NCI-H2029 treated with DMSO at 0.1 percent for 48 hours (cell line): ENCODE measurements around the gene PCDHGB6.
"Not testable (repeated sequence)": the region's sequence is repeated elsewhere in the genome, so short reads cannot be mapped to it uniquely, and the experiment has no call there.

ENCODE experiments used
- DNase-seq: peaks from one replicate; lab custom pipeline; 2025; lab: John Stamatoyannopoulos, UW

PCDHGB6 gene

DNA sequence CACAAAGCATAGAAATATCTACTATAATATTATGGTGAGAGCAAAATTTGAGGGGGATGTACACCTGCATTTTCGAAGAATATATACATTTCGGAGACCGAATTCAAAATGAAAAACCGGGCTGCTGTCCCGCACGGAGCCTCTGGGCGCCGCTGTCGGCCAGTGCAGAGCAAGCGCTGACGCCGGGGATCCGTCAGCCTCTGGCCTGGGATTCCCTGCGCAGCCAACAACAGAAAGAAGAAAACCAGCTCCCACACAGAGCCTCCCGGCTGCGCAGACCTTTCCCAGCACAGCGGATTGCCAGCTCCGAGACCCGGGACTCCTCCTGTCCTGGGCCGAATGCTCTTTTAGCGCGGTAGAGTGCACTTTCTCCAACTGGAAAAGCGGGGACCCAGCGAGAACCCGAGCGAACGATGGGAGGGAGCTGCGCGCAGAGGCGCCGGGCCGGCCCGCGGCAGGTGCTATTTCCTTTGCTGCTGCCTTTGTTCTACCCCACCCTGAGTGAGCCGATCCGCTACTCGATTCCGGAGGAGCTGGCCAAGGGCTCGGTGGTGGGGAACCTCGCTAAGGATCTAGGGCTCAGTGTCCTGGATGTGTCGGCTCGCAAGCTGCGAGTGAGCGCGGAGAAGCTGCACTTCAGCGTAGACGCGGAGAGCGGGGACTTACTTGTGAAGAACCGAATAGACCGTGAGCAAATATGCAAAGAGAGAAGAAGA, at the start of gene PCDHGB6:
PCDHGB6 (plus strand) TSS at position 232 of the 716 bp plus-strand sequence; CDS start at position 414, 182 bp downstream.
- DNase-seq, result not testable (repeated sequence)

DNA sequence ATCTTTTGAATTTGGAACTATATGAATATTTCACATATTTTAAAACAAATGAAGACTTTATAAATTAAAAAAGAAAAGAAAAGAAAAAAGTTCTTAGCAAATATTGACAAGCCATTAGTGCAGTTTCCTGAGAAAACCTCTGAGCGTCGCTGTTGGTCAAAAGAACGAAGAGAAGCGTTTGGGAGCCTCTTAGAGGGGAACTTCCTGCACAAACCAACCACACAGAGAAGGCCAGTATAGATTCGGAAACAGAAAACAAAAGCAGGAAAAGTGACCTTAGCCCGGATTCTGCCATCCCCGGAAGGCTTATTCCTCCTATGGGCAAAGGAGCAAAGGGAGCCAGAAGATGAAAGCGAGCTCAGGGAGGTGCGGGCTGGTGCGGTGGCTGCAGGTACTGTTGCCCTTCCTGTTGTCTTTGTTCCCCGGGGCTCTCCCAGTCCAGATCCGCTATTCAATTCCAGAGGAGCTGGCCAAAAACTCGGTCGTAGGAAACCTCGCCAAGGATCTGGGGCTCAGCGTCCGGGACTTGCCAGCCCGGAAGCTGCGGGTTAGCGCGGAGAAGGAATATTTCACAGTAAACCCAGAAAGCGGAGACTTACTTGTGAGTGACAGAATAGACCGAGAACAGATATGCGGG, 47.9 kb upstream of the PCDHGB6 start, which contains the start of gene PCDHGB2:
PCDHGB2 (plus strand) TSS at position 205 of the 637 bp plus-strand sequence; CDS start at position 347, 142 bp downstream.
- peak; percentile 14 for DNase-seq

DNA sequence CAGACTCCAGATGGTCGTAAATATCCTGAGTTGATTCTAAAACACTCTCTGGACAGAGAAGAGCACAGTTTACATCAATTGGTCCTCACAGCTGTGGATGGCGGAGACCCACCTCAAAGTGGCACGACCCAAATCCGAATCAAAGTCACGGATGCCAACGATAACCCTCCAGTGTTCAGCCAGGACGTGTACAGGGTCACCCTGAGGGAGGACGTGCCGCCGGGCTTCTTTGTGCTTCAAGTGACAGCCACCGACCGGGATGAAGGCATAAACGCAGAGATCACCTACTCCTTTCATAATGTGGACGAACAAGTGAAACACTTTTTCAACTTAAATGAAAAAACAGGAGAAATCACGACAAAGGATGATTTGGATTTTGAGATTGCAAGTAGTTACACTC, 47.1 kb upstream of the PCDHGB6 start:
- DNase-seq, result no peak

GRCh38 chr5:141362719-141363118, 45.1 kb upstream of the PCDHGB6 start:
- no peak for DNase-seq

GRCh38 chr5:141363952-141364660, 43.7 kb upstream of the PCDHGB6 start, which contains the start of gene PCDHGA5:
PCDHGA5 (plus strand) TSS chr5:141364162; CDS start chr5:141364331, 169 bp downstream.
- no peak for DNase-seq

- DNase-seq, result no peak
These were observed 41.6 kb upstream of the PCDHGB6 start for GRCh38 chr5:141366016-141366896.

GRCh38 chr5:141369994-141370848, 37.6 kb upstream of the PCDHGB6 start, which contains the start of gene PCDHGB3:
PCDHGB3 (plus strand) TSS chr5:141370242; CDS start chr5:141370395, 153 bp downstream.
- DNase-seq, result no peak

- DNase-seq, result no peak
These were observed 36.0 kb upstream of the PCDHGB6 start for GRCh38 chr5:141371572-141372475.

GRCh38 chr5:141373673-141374317, 34.0 kb upstream of the PCDHGB6 start, which contains the start of gene PCDHGA6:
PCDHGA6 (plus strand) TSS chr5:141373891; CDS start chr5:141374084, 193 bp downstream.
- DNase-seq, result no peak

- no peak for DNase-seq
These were observed 33.2 kb upstream of the PCDHGB6 start for GRCh38 chr5:141374627-141375026.

DNA sequence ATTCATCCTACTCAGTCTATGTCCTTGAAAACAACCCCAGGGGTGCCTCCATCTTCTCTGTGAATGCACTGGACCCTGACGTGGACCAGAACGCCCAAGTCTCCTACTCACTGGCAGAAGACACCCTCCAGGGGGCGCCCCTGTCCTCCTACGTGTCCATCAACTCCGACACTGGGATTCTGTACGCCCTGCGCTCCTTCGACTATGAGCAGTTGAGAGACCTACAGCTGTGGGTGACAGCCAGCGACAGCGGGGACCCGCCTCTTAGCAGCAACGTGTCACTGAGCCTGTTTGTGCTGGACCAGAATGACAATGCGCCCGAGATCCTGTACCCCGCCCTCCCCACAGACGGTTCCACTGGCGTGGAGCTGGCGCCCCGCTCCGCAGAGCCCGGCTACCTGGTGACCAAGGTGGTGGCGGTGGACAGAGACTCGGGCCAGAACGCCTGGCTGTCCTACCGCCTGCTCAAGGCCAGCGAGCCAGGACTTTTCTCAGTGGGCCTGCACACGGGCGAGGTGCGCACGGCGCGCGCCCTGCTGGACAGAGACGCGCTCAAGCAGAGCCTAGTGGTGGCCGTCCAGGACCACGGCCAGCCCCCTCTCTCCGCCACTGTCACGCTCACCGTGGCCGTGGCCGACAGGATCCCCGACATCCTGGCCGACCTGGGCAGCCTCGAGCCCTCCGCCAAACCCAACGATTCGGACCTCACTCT, 32.2 kb upstream of the PCDHGB6 start:
- not testable (repeated sequence) for DNase-seq

DNA sequence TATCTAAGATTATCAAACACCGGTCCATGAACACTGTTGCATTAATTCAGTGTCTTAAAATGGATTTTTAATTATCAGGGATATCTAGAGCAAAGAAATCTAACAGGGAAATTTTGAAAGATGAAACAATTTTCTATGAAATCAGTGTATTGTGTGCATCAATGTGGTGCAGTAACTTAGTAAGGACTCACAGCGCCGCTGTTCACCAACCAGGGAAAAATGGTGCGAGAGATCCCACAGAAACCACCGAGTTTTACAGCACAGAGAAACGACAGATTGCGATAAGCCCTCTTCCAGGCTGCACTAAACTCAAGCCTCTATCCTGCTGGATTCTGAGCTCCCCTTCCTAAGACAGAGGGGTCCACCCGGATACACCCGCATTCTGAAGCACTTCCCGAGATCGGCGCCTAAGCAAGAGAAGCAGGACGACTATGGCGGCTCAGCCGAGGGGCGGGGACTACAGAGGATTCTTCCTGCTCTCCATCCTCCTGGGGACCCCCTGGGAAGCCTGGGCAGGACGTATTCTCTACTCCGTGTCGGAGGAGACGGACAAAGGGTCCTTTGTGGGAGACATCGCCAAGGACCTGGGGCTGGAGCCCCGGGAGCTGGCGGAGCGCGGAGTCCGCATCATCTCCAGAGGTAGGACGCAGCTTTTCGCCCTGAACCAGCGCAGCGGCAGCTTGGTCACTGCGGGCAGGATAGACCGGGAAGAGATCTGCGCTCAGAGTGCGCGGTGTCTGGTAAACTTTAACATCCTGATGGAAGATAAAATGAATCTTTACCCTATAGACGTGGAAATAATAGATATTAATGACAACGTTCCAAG, 25.1 kb upstream of the PCDHGB6 start, which contains the start of gene PCDHGA7:
PCDHGA7 (plus strand) TSS at position 274 of the 826 bp plus-strand sequence; CDS start at position 432, 158 bp downstream.
- no peak for DNase-seq

DNA sequence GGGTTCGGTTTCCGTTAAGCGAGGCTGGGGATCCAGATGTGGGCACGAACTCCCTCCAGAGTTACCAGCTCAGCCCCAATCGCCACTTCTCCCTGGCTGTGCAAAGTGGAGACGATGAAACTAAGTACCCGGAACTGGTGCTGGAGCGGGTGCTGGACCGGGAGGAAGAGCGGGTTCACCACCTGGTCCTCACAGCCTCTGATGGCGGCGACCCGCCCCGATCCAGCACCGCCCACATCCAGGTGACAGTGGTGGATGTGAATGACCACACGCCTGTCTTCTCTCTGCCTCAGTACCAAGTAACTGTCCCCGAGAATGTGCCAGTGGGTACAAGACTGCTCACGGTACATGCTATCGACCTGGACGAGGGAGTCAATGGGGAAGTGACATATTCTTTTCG, 24.5 kb upstream of the PCDHGB6 start:
- no peak for DNase-seq

DNA sequence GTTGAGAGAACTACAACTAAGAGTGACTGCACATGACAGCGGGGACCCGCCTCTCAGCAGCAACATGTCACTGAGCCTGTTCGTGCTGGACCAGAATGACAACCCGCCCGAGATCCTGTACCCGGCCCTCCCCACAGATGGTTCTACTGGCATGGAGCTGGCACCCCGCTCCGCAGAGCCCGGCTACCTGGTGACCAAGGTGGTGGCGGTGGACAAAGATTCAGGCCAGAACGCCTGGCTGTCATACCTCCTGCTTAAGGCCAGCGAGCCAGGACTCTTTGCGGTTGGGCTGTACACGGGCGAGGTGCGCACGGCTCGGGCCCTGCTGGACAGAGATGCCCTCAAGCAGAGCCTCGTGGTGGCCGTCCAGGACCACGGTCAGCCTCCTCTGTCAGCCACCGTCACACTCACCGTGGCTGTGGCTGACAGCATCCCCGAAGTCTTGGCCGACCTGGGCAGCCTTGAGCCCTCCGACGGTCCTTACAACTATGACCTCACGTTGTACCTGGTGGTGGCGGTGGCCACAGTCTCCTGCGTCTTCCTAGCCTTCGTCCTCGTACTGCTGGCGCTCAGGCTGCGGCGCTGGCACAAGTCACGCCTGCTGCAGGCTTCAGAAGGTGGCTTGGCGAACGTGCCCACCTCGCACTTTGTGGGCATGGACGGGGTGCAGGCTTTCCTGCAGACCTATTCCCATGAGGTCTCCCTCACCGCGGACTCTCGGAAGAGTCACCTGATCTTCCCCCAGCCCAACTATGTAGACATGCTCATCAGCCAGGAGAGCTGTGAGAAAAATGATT, 23.2 kb upstream of the PCDHGB6 start:
- no peak for DNase-seq

DNA sequence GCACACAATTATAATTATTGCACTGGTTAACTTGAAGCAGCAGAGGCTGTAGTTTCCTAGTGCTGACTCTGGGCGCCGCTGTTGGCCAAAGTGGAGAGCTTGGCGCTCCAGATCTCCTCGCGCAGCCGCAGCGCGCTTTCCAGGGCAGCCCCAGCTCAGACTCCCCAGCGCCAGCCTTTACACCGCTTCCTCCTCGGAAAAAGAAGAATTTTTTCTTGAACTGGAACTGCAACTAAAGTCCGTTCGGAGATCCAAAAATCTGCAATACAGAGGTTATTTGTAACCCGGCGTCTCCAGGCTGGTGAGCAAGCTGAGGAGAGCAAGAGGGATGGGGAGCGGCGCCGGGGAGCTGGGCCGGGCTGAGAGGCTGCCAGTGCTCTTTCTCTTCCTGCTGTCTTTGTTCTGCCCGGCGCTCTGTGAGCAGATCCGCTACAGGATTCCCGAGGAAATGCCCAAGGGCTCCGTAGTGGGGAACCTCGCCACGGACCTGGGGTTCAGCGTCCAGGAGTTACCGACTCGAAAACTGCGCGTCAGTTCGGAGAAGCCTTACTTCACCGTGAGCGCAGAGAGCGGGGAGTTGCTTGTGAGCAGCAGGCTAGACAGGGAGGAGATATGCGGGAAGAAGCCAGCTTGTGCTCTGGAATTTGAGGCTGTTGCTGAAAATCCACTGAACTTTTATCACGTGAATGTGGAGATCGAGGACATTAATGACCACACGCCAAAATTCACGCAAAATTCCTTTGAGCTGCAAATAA, 20.1 kb upstream of the PCDHGB6 start, which contains the start of gene PCDHGB4:
PCDHGB4 (plus strand) TSS at position 142 of the 755 bp plus-strand sequence; CDS start at position 329, 187 bp downstream.
- DNase-seq, result not testable (repeated sequence)
